Adrenal gland (tissue), 12 donors: ENCODE measurements around the gene TMEM79. TPM values are rescaled to one million over a fixed set of nuclear protein-coding genes. Genes with fewer than 3 reads are reported as not detected.

Experiments
- DNase-seq, 7 donors: peaks; one replicate each; pipeline ENCODE4 v3.0.0-alpha.2; 2019 to 2020
- H3K27ac ChIP-seq, 5 donors: fragments of 200-600 bp; sonication (generic) in 4 of 5; 1 replicate in 3 of 5; 2 replicates in 2 of 5; pipeline versions ENCODE4 v1.5.1 to v1.8.0; 2016 to 2020; ENCODE audit warnings: mild to moderate bottlenecking in 1 of 5
- H3K27me3 ChIP-seq: fragments of 200-600 bp; 2 replicates; pipeline ENCODE4 v1.8.0; 2021
- H3K36me3 ChIP-seq, 2 donors: fragments of 200-600 bp; replicated peaks in 1 of 2; 1 replicate in 1 of 2; 2 replicates in 1 of 2; pipeline versions ENCODE4 v1.5.1 to v1.8.0; 2018 to 2022
- H3K4me1 ChIP-seq, 2 donors: fragments of 200-600 bp; replicated peaks in 1 of 2; 1 replicate in 1 of 2; 2 replicates in 1 of 2; pipeline versions ENCODE4 v1.5.1 to v1.8.0; 2018 to 2021
- H3K4me3 ChIP-seq, 4 donors: fragments of 200-600 bp; sonication (generic) in 3 of 4; one replicate each; pipeline ENCODE4 v1.5.1; 2016 to 2018
- H3K9me3 ChIP-seq, 3 donors: fragments of 200-600 bp; sonication (generic) in 1 of 3; replicated peaks in 1 of 3; 1 replicate in 2 of 3; 2 replicates in 1 of 3; pipeline versions ENCODE4 v1.5.1 to v1.8.0; 2016 to 2021
- POLR2A ChIP-seq, 2 donors: fragments of 450-650 bp; IDR thresholded peaks; one replicate each; pipeline ENCODE4 v1.6.1; 2017; ENCODE audit warnings: antibody characterized with exemption in 2 of 2, mild to moderate bottlenecking in 2 of 2, moderate library complexity in 1 of 2
- WGBS, 4 donors: extraction: QIAGEN DNeasy Blood & Tissue Kit in 2 of 4; methylation state at CpG; one replicate each; pipeline versions ENCODE4 v1.1.5 to v1.1.7; 2013 to 2017; 5-methylcytosine and 5-hydroxymethylcytosine counted together
- intact Hi-C, 2 donors: fragments of 100-400 bp; cut with DNase I; formaldehyde crosslinking; loops; one replicate each; pipeline versions ENCODE4 v1.14.1 to v1.15.0; 2022 to 2023
- polyA plus RNA-seq, 3 donors: library from polyadenylated mRNA; stranded (reverse); fragments of 200-250 nt in 2 of 3; fragments of 350-450 nt in 1 of 3; fragmentation: Illumina TruSeq in 1 of 3; extraction: RNeasy Lipid Tissue Mini Kit (QIAGEN cat#74804) in 1 of 3; gene quantifications; one replicate each; pipeline ENCODE4 v1.2.3, GENCODE V29; 2013 to 2014
- total RNA-seq, 9 donors: library from RNA; depleted of rRNA in 4 of 9; stranded (reverse); fragments of >200 nt in 4 of 9; fragments of 120-200 nt in 1 of 9; fragmentation: NEBNext Ultra II Directional in 1 of 9; extraction: Animal tissue kit (Norgen Biotek cat#: 25700) in 1 of 9; gene quantifications; one replicate each; pipeline versions ENCODE4 v1.1.0 to v1.2.4, GENCODE V29; 2013 to 2023
- TF ChIP-seq, protein P1 (sequence below), 6 experiments: fragments of 450-650 bp in 4 of 6; fragments of 200-600 bp in 2 of 6; sonication (generic) in 1 of 6; IDR thresholded peaks; 1 replicate in 5 of 6; 2 replicates in 1 of 6; pipeline versions ENCODE4 v1.5.1 to v1.8.0; 2016 to 2021; ENCODE audit warnings: antibody characterized with exemption in 6 of 6, mild to moderate bottlenecking in 2 of 6, moderate library complexity in 1 of 6
- donor health status: healthy with polysubstance abuse.
- donor health status: Bipolar disorder and iron deficiency.
- donor health status: DM: yes; HTN: yes; CAD: no.
- donor health status: DM: no; HTN: no; CAD: no.
- donor health status: DM: no; HTN: no; CAD: no.
- donor health status: DM: yes; HTN: yes; CAD: no.

Gene TMEM79
- total and polyA plus RNA-seq, 12 donors = 1.0 to 6.3 (median 3.1) TPM

GRCh38 chr1:156253634-156254033, 30.5 kb upstream of the TMEM79 start:
- intact Hi-C loops = no loop called here
- peaks cover 0 to 93% of the 10 kb centered on the region in 2 donors for H3K36me3 ChIP-seq
- no peaks in the 10 kb centered on the region for H3K9me3 ChIP-seq
- no peaks in the 10 kb centered on the region for H3K4me1 ChIP-seq
- WGBS, 4 donors = 76 to 94% (median 90%) methylated on average over 3 of the region's 3 CpGs
- H3K4me3 ChIP-seq = no peak overlapping the region
- TF ChIP-seq, protein P1, sequence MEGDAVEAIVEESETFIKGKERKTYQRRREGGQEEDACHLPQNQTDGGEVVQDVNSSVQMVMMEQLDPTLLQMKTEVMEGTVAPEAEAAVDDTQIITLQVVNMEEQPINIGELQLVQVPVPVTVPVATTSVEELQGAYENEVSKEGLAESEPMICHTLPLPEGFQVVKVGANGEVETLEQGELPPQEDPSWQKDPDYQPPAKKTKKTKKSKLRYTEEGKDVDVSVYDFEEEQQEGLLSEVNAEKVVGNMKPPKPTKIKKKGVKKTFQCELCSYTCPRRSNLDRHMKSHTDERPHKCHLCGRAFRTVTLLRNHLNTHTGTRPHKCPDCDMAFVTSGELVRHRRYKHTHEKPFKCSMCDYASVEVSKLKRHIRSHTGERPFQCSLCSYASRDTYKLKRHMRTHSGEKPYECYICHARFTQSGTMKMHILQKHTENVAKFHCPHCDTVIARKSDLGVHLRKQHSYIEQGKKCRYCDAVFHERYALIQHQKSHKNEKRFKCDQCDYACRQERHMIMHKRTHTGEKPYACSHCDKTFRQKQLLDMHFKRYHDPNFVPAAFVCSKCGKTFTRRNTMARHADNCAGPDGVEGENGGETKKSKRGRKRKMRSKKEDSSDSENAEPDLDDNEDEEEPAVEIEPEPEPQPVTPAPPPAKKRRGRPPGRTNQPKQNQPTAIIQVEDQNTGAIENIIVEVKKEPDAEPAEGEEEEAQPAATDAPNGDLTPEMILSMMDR (IDR thresholded peaks at IDR 0.05) = no peak
- TF ChIP-seq POLR2A (IDR thresholded peaks at IDR 0.05) = no peak
- no peaks in the 10 kb centered on the region for H3K27me3 ChIP-seq
- H3K27ac ChIP-seq = no peak overlapping the region
- no peak for DNase-seq

GRCh38 chr1:156257711-156258110, 26.4 kb upstream of the TMEM79 start:
- TF ChIP-seq POLR2A (IDR thresholded peaks at IDR 0.05) = no peak
- TF ChIP-seq, protein P1 (IDR thresholded peaks at IDR 0.05) = no peak
- 63 to 92% (median 81%) methylated on average over 2 of the region's 2 CpGs for WGBS, 4 donors
- Histone ChIP-seq H3K27ac (no peak overlapping the region), H3K27me3 (no peaks in the 10 kb centered on the region), H3K9me3 (no peaks in the 10 kb centered on the region), H3K36me3 (peaks cover 0 to 97% of the 10 kb centered on the region in 2 donors), H3K4me3 (no peak overlapping the region), H3K4me1 (peaks cover 3 to 4% of the 10 kb centered on the region in 2 donors)
- no peak for DNase-seq
- intact Hi-C loops = no loop called here

DNA sequence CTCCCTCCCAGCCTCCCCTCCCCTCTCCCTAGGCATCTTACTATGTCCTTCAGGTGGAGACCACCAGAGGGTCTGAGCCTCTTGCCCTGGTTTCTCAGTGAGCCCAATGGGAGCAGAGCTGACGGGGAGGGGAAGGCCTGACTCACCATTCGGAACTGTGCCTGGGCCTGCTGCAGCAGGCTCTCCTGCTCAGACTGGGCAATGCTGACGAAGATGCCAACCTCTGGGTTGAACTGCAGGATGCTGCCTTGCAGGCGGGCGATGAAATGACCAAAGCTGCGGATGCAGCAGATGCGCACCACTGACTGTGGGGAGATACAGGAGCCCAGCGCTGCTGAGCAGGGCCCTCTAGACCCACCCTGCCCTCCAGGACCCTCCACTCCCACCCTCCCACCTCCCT, 25.3 kb upstream of the TMEM79 start:
- H3K27me3 ChIP-seq = no peaks in the 10 kb centered on the region
- intact Hi-C loops = no loop called here
- H3K27ac ChIP-seq = no peak overlapping the region
- H3K9me3 ChIP-seq = no peaks in the 10 kb centered on the region
- peaks cover 4 to 12% of the 10 kb centered on the region in 2 donors for H3K4me1 ChIP-seq
- H3K36me3 ChIP-seq = peaks cover 0 to 97% of the 10 kb centered on the region in 2 donors
- no peak overlapping the region for H3K4me3 ChIP-seq
- WGBS, 4 donors = 57 to 93% (median 93%) methylated on average over 1 to 8 of the region's 8 CpGs; no CpG with 5 or more reads in 1 of the 4 donors
- TF ChIP-seq POLR2A (IDR thresholded peaks at IDR 0.05) = no peak
- TF ChIP-seq, protein P1 (IDR thresholded peaks at IDR 0.05) = no peak
- no peak for DNase-seq

DNA sequence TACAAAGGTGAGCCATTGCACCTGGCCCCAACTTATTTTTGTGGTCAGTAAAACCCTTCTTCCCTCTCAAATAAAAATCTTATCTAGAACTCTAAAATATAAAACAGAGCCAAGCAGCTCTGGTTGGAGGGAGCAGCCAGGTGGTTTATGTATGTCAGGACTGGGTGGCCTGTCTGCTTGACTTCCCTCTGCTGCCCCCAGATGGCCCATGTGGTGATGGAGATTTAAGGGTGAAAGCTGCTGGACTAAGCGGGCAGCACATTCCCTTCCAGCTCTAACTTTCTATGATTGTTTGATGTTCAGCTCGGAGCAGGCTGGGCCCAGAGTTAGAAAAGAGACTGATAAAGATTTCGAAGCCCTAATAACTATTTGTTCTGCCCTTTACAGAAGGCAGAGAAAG, 24.3 kb upstream of the TMEM79 start:
- Histone ChIP-seq H3K27ac (peak overlapping the region in 1 of 5 donors; percentile 12), H3K4me1 (peaks cover 4 to 12% of the 10 kb centered on the region in 2 donors), H3K9me3 (no peaks in the 10 kb centered on the region), H3K27me3 (no peaks in the 10 kb centered on the region), H3K36me3 (peaks cover 0 to 95% of the 10 kb centered on the region in 2 donors), H3K4me3 (no peak overlapping the region)
- intact Hi-C loops = no loop called here
- TF ChIP-seq, protein P1 (IDR thresholded peaks at IDR 0.05) = peak in 1 of 6 experiments; percentile 13
- no peak for TF ChIP-seq POLR2A (IDR thresholded peaks at IDR 0.05)
- DNase-seq = peak in 1 of 7 donors; percentile 76
- WGBS, 4 donors = 73 to 89% (median 76%) methylated on average over 3 of the region's 3 CpGs
